ENCODE data around the gene FAM222A.

FAM222A gene

DNA sequence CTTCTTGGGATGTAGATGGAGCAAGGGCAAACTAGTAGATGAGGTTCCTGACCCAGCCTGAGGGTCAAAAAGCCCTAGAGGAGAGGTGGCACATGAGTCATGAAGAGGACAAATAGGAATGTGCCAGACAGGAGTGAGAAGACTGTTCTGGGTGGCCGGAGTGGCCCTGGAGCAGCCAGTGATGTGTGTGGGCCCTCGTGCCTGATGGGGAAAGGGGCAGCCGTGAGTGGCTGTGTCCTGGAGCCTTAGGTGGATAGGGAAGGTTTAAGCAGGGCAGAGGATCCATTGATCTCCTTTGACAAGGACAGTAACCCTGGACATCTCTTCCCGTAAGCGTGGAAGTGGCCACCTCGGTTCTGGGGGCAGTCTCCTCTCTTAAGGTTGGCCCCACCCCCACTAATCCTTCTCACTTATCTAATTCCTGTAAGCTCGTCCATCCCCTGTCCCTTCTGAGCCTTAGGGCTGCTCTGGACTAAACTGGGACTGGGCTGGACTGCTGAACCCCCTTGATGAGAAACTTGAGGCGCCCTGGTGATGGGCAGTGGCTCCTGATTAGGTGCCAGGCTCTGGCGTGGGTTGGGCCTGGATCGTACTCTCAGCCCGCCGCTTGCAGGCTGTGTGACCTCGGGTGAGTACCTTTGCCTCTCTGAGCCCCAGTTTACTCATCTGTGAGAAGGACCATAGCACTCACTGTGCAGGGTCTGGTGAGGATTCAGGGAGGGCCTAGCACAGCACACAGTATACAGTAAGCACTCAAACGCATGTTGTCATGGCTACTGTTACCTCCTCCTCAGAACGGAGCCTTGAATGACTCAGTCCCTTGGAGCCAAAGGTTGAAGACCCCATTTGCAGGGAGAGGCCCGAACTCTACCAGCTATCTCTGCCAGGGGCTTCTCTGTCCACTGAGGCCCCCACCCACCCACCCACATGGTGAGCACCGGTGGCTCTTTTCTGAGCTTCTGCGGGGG, 4.0 kb downstream of the FAM222A start:
- H3K4me1 ChIP-seq, result peaks cover 16% of the 10 kb centered on the region
- no peaks in the 10 kb centered on the region for H3K9me3 ChIP-seq
- no peak for TF ChIP-seq Cebpa-rat (IDR thresholded peaks at IDR 0.05)
- H3K4me3 ChIP-seq, result no peak overlapping the region
- H4K20me1 ChIP-seq, result peaks cover 64% of the 10 kb centered on the region
- no peak overlapping the region for H3K9ac ChIP-seq
- H3K36me3 ChIP-seq, result no peaks in the 10 kb centered on the region
- peaks cover 43% of the 10 kb centered on the region for H3K27me3 ChIP-seq
- no peak overlapping the region for H3K4me2 ChIP-seq
- no peak overlapping the region for H3K27ac ChIP-seq

DNA sequence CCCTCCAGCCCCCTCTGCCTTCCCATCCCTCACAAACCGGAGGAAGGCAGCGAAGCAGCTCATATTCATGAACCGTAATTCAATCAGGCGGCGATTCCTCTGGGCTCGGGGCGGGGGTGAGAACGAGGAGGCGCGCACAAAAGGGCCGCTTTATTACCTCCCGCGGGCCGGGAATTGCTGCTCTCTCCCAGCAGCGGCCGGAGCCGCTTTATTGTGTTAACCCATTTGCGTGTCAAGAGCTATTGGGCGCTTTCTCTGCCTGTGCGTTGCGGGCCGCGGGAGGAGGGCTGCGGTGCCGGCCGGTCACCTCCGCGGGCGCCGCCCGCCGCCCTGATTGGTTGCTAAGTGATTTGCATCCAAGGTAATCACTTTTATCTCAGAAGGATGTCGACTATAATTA, 4.8 kb downstream of the FAM222A start:
- Histone ChIP-seq H3K4me2 (no peak overlapping the region), H3K4me1 (peaks cover 16% of the 10 kb centered on the region), H4K20me1 (peaks cover 60% of the 10 kb centered on the region), H3K9me3 (no peaks in the 10 kb centered on the region), H3K9ac (no peak overlapping the region), H3K27ac (no peak overlapping the region), H3K36me3 (no peaks in the 10 kb centered on the region), H3K27me3 (peaks cover 38% of the 10 kb centered on the region), H3K4me3 (no peak overlapping the region)
- TF ChIP-seq Cebpa-rat (IDR thresholded peaks at IDR 0.05), result no peak

GRCh38 chr12:109719123-109720022, 5.7 kb downstream of the FAM222A start:
- no peak overlapping the region for H3K4me3 ChIP-seq

DNA sequence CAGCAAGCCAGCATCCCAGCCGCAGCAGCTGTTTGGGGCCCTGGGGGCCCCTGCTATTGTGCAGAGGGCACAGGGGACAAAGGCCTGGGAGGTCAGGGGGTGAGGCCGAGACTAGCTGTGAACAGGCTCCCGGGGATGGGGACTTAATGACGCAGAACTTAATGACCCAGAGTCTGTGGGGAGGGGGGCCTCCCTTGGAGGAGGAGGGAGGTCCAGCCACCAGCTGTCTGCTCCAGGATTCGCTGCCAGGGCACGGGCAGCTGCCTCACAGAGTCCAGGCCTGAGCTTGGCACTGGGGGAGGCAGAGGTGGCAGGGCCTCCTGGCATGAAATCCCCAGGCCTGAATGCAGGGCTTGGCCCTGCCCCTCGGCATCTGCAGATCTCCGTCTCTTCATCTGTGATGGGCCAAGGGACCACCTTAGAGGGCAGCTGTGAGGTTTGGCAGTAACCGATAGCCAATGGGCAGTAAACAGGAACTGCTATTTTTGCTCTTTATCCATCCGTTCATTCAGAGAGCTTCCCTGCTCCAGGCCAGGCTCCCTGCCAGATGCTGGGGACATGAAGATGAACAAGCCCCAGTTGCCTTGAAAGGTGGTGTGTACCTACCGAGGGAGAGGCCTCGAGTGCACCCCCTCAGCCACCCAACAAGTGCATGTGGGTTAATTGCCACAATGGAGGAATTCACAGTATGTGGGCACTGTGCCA, 6.7 kb downstream of the FAM222A start:
- H3K4me3 ChIP-seq, result no peak overlapping the region
- H3K9ac ChIP-seq, result no peak overlapping the region
- peaks cover 7% of the 10 kb centered on the region for H3K4me1 ChIP-seq
- no peaks in the 10 kb centered on the region for H3K36me3 ChIP-seq
- H3K27ac ChIP-seq, result no peak overlapping the region
- no peak for TF ChIP-seq Cebpa-rat (IDR thresholded peaks at IDR 0.05)
- no peaks in the 10 kb centered on the region for H3K9me3 ChIP-seq
- H3K27me3 ChIP-seq, result peaks cover 38% of the 10 kb centered on the region
- H4K20me1 ChIP-seq, result peaks cover 51% of the 10 kb centered on the region
- no peak overlapping the region for H3K4me2 ChIP-seq

More at GRCh38 chr12:109719123-109720022, 5.7 kb downstream of the FAM222A start:
- H3K27ac ChIP-seq, result no peak overlapping the region
- H3K9me3 ChIP-seq, result no peaks in the 10 kb centered on the region
- no peak overlapping the region for H3K4me2 ChIP-seq
- no peaks in the 10 kb centered on the region for H3K36me3 ChIP-seq
- H4K20me1 ChIP-seq, result peaks cover 60% of the 10 kb centered on the region
- H3K27me3 ChIP-seq, result peaks cover 38% of the 10 kb centered on the region
- H3K4me1 ChIP-seq, result peaks cover 16% of the 10 kb centered on the region
- TF ChIP-seq Cebpa-rat (IDR thresholded peaks at IDR 0.05), result no peak
- no peak overlapping the region for H3K9ac ChIP-seq

- H3K4me3 ChIP-seq, result no peak overlapping the region
- no peaks in the 10 kb centered on the region for H3K9me3 ChIP-seq
- TF ChIP-seq Cebpa-rat (IDR thresholded peaks at IDR 0.05), result no peak
- H3K9ac ChIP-seq, result no peak overlapping the region
- H3K36me3 ChIP-seq, result no peaks in the 10 kb centered on the region
- H3K4me2 ChIP-seq, result no peak overlapping the region
- H4K20me1 ChIP-seq, result peaks cover 45% of the 10 kb centered on the region
- no peak overlapping the region for H3K27ac ChIP-seq
- peaks cover 36% of the 10 kb centered on the region for H3K27me3 ChIP-seq
- peaks cover 2% of the 10 kb centered on the region for H3K4me1 ChIP-seq
Observed at GRCh38 chr12:109720857-109721189, 7.2 kb downstream of the FAM222A start.

- no peak for TF ChIP-seq Cebpa-rat (IDR thresholded peaks at IDR 0.05)
- H3K36me3 ChIP-seq, result no peaks in the 10 kb centered on the region
- H3K27ac ChIP-seq, result no peak overlapping the region
Observed at GRCh38 chr12:109721276-109721675, 7.7 kb downstream of the FAM222A start.

DNA sequence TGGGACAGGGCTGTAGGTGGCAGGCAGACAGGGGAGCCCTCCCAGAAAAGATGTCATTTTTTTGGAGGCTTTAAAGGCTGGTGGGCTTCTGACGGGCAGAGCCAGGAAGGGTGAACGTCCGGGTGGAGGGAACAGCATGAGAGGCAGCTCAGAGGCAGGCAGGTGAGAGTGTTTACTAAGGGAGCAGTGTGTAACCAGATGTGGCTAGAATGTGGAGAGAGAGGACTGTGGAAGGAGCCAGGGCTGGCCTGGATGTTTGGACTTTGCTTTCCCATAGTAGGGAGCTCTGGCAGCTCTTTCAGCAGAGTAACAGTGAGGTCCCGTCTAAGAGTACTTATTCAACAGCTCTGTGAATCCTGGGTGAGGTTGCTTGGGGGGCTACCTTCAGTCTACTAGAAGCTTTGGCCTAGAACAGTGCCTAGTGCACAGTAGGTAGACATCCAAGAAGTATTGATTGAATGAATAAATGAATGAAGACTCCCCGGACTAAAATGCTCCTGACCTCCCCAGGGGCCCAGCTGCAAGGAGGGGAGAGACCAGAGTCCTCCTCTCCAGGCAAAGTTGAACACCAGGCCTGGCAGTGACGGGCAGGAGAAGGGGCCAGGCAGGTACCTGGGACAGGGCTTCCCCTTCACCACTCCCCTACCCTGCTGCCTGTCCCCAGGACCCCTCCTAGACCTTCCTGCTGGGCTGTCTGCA, 8.5 kb downstream of the FAM222A start:
- Histone ChIP-seq H3K27me3 (peaks cover 23% of the 10 kb centered on the region), H3K4me1 (no peaks in the 10 kb centered on the region), H4K20me1 (peaks cover 38% of the 10 kb centered on the region), H3K9me3 (no peaks in the 10 kb centered on the region), H3K4me3 (no peak overlapping the region), H3K27ac (no peak overlapping the region), H3K4me2 (no peak overlapping the region), H3K36me3 (no peaks in the 10 kb centered on the region), H3K9ac (no peak overlapping the region)
- TF ChIP-seq Cebpa-rat (IDR thresholded peaks at IDR 0.05), result no peak

More at GRCh38 chr12:109721276-109721675, 7.7 kb downstream of the FAM222A start:
- Histone ChIP-seq H3K9me3 (no peaks in the 10 kb centered on the region), H4K20me1 (peaks cover 41% of the 10 kb centered on the region), H3K27me3 (peaks cover 32% of the 10 kb centered on the region), H3K4me3 (no peak overlapping the region), H3K4me2 (no peak overlapping the region), H3K4me1 (no peaks in the 10 kb centered on the region), H3K9ac (no peak overlapping the region)

DNA sequence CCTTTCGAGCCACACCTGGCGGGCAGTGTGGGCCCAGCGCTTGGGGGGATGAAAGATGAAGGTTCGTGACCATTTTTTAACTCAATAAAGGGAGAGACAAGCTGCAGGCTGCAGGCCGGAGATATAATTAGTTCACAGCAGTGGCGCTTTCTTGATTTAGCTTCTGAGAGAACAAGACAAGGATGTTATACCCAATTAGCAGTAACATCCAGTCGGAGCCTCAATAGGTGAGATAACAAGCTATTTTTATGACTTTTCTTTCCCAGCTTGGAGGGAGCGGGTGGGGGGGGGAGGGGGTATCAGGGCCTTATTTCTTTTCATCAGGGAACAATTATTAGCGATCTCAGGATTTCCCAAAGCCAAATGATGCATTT, 9.1 kb downstream of the FAM222A start:
- H3K9me3 ChIP-seq, result no peaks in the 10 kb centered on the region
- no peak overlapping the region for H3K4me3 ChIP-seq
- H3K36me3 ChIP-seq, result no peaks in the 10 kb centered on the region
- H3K27me3 ChIP-seq, result peaks cover 18% of the 10 kb centered on the region
- H3K4me2 ChIP-seq, result no peak overlapping the region
- no peak overlapping the region for H3K27ac ChIP-seq
- H3K4me1 ChIP-seq, result no peaks in the 10 kb centered on the region
- TF ChIP-seq Cebpa-rat (IDR thresholded peaks at IDR 0.05), result no peak
- H3K9ac ChIP-seq, result no peak overlapping the region
- H4K20me1 ChIP-seq, result peaks cover 37% of the 10 kb centered on the region

GRCh38 chr12:109723311-109723881, 9.8 kb downstream of the FAM222A start:
- TF ChIP-seq Cebpa-rat (IDR thresholded peaks at IDR 0.05), result no peak
- H3K9ac ChIP-seq, result no peak overlapping the region
- H4K20me1 ChIP-seq, result peaks cover 40% of the 10 kb centered on the region; the same call in 1 of the 2 replicates
- no peaks in the 10 kb centered on the region for H3K4me1 ChIP-seq
- H3K27ac ChIP-seq, result no peak overlapping the region
- no peaks in the 10 kb centered on the region for H3K36me3 ChIP-seq
- H3K4me3 ChIP-seq, result no peak overlapping the region
- H3K27me3 ChIP-seq, result peaks cover 12% of the 10 kb centered on the region
- H3K9me3 ChIP-seq, result no peaks in the 10 kb centered on the region
- no peak overlapping the region for H3K4me2 ChIP-seq

Measured in BLaER1 (cell line).